Left ventricle myocardium inferior (tissue), 1 donor: ENCODE measurements around the gene SAMD4A. TPM values are rescaled to one million over a fixed set of nuclear protein-coding genes. Genes with fewer than 3 reads are reported as not detected.

Source experiments
- DNase-seq: peaks from one replicate; pipeline ENCODE4 v3.0.0-alpha.2; 2020
- H3K27ac ChIP-seq: fragments of 200-600 bp; replicated peaks from 2 replicates; pipeline ENCODE4 v1.8.0; 2021
- H3K27me3 ChIP-seq: fragments of 200-600 bp; 2 replicates; pipeline ENCODE4 v1.8.0; 2021; ENCODE audit warnings: low read depth
- H3K36me3 ChIP-seq: fragments of 200-600 bp; 2 replicates; pipeline ENCODE4 v1.8.0; 2021
- H3K4me1 ChIP-seq: fragments of 200-600 bp; 2 replicates; pipeline ENCODE4 v1.8.0; 2021
- H3K4me3 ChIP-seq: fragments of 200-600 bp; 2 replicates; pipeline ENCODE4 v1.8.0; 2021; ENCODE audit warnings: mild to moderate bottlenecking, moderate library complexity
- H3K9me3 ChIP-seq: fragments of 200-600 bp; replicated peaks from 2 replicates; pipeline ENCODE4 v1.8.0; 2021
- intact Hi-C: fragments of 100-400 bp; cut with micrococcal nuclease; formaldehyde crosslinking; loops from one replicate; pipeline ENCODE4 v1.11.0; 2022
- total RNA-seq: library from RNA; stranded (reverse); fragmentation: NEBNext Ultra II Directional; extraction: Animal tissue kit (Norgen Biotek cat#: 25700); gene quantifications from one replicate; pipeline ENCODE4 v1.2.1, GENCODE V29; 2021
- TF ChIP-seq, protein P1 (sequence below): fragments of 200-600 bp; IDR thresholded peaks from 2 replicates; pipeline ENCODE4 v1.8.0; 2021; ENCODE audit warnings: antibody characterized with exemption, mild to moderate bottlenecking, borderline replicate concordance
- donor health status: DM: no; HTN: yes; CAD: no; lungs with severe emphysema.

The SAMD4A gene
- total RNA-seq, 1 donor from 2014 or later, result 173 TPM

DNA sequence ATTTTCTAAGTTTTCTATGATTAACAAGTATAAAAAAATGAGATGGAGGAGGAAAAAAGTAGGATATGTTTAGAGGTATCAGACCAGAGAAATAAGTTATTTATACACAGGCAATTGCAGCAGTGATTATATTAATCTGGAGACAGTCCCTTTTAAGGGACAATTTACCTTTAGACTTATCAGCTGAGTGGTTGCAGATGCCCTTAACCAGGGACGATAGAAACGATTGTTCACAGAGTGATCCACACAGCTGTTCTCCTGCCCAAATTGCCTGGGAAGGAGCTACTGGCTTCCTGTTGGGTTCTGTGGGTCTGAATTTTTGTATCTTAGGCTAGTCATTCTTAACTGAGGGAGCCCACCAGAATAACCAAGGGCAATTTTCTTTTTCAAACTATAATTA lies 269.3 kb downstream of the SAMD4A start:
- no peak overlapping the region for H3K4me3 ChIP-seq
- no peaks in the 10 kb centered on the region for H3K27me3 ChIP-seq
- H3K36me3 ChIP-seq, result no peaks in the 10 kb centered on the region
- DNase-seq, result no peak
- H3K4me1 ChIP-seq, result no peaks in the 10 kb centered on the region
- TF ChIP-seq, protein P1, sequence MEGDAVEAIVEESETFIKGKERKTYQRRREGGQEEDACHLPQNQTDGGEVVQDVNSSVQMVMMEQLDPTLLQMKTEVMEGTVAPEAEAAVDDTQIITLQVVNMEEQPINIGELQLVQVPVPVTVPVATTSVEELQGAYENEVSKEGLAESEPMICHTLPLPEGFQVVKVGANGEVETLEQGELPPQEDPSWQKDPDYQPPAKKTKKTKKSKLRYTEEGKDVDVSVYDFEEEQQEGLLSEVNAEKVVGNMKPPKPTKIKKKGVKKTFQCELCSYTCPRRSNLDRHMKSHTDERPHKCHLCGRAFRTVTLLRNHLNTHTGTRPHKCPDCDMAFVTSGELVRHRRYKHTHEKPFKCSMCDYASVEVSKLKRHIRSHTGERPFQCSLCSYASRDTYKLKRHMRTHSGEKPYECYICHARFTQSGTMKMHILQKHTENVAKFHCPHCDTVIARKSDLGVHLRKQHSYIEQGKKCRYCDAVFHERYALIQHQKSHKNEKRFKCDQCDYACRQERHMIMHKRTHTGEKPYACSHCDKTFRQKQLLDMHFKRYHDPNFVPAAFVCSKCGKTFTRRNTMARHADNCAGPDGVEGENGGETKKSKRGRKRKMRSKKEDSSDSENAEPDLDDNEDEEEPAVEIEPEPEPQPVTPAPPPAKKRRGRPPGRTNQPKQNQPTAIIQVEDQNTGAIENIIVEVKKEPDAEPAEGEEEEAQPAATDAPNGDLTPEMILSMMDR, result no peak
- intact Hi-C loops, result no loop called here
- no peaks in the 10 kb centered on the region for H3K9me3 ChIP-seq
- H3K27ac ChIP-seq, result no peak overlapping the region

DNA sequence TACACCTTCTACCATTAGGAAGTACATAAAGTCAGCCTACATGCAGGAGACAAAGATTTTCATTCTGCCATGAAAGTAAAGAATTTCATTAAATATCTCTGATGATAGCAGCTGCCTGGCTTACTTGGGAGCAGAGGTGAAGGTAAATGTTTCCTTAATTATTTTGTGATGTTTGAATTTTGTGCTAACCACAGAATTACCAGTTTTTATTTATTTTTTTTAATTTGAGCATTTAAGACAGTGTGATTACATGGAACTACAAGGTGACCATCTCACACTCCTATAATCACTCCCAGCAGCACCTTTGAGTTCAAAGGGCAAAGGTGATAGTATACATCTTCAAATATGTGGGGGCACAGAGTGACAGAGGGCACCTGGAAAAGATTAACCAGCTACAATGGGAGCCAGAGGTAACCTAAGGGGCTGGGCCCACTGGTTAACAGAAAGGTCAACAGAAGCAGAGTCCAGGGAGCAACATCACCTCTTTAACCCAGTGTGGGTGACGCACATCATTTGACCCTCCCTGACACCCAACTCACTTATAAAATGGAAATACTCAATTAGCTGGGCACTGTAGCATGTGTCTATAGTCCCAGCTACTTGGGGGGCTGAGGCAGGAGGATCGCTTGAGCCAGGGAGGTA lies 270.7 kb downstream of the SAMD4A start:
- Histone ChIP-seq H3K27ac (no peak overlapping the region), H3K4me1 (no peaks in the 10 kb centered on the region), H3K4me3 (no peak overlapping the region), H3K27me3 (no peaks in the 10 kb centered on the region), H3K9me3 (no peaks in the 10 kb centered on the region), H3K36me3 (no peaks in the 10 kb centered on the region)
- DNase-seq, result no peak
- intact Hi-C loops, result no loop called here
- TF ChIP-seq, protein P1, result no peak

DNA sequence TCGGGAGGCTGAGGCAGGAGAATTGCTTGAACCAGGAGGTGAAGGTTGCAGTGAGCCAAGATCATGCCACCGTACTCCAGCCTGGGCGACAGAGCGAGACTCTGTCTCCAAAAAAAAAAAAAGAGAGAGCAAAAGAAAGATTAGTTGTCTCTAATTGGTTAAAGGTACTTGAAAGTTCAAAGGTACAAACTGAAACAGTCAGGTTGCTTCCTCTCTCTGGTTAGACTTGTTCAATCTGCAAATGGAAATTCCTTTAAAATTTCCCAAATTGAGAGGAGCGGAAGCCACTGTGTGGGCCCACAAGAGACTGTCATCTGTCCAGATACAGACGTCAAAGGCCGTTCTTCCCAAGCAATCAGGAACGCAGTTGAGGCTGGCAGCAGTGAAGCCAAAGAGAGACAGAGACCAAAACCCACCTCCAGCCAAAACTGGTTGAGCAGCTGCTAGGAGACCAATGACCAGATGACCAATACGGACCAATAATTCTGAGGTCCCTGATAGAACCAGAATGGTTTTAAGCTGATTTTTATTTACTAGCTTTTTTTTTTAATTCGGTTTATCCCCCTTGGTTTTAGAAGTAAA lies 272.1 kb downstream of the SAMD4A start:
- Histone ChIP-seq H3K27ac (no peak overlapping the region), H3K4me3 (no peak overlapping the region), H3K27me3 (no peaks in the 10 kb centered on the region), H3K9me3 (no peaks in the 10 kb centered on the region), H3K4me1 (no peaks in the 10 kb centered on the region), H3K36me3 (no peaks in the 10 kb centered on the region)
- TF ChIP-seq, protein P1, result no peak
- no peak for DNase-seq
- intact Hi-C loops, result no loop called here

DNA sequence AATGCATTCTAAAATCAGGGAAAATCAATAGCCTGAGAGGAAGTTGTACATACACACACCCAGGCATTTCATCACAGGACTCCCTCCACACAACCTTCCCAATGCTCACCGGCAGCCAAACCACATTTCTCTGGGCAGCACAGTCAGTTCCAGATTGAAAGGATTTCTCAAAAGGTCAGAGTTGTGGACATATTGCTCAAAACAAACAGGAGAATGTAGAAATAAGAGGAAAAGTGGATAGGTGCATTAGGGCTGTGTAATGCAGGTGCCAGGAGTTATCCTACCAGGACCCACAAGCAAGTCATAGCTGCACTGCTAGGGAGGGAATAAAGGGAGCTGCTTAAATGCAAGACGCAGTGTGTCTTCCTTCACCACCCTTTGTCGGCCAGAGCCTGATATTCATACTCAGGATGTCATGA lies 272.8 kb downstream of the SAMD4A start:
- no peak for DNase-seq
- intact Hi-C loops, result no loop called here
- H3K27me3 ChIP-seq, result no peaks in the 10 kb centered on the region
- no peak overlapping the region for H3K4me3 ChIP-seq
- no peaks in the 10 kb centered on the region for H3K4me1 ChIP-seq
- H3K9me3 ChIP-seq, result no peaks in the 10 kb centered on the region
- H3K36me3 ChIP-seq, result no peaks in the 10 kb centered on the region
- TF ChIP-seq, protein P1, result no peak
- H3K27ac ChIP-seq, result no peak overlapping the region

DNA sequence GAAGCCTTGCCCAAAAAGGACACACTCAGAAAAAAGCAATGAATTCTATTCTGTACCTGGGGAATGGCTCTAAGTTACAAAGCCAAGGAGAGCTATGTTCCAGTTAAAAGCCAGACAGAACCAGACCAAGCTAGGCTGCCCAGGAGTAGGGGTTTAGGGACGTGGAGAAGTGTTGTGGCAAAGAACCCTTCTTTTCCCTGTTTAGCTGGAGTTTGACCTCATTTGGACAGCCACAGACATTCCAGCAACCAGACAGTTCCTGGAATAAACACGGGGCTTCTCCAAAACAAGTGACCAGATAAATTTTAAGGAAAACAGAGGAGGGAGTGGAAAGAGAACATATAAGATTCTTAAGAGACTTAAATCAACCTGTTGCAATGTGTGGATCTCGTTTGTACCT lies 273.4 kb downstream of the SAMD4A start:
- no peak overlapping the region for H3K4me3 ChIP-seq
- H3K4me1 ChIP-seq, result no peaks in the 10 kb centered on the region
- DNase-seq, result no peak
- no peaks in the 10 kb centered on the region for H3K27me3 ChIP-seq
- no peaks in the 10 kb centered on the region for H3K9me3 ChIP-seq
- no peaks in the 10 kb centered on the region for H3K36me3 ChIP-seq
- intact Hi-C loops, result no loop called here
- no peak overlapping the region for H3K27ac ChIP-seq
- TF ChIP-seq, protein P1, result no peak
